Measurements from ENCODE around the gene RBM5.
A peak's percentile ranks its signal among the peaks of the same experiment; 100 is the strongest.

Gene RBM5

GRCh38 chr3:50156549-50157493, 68.1 kb downstream of the RBM5 start:
- Histone ChIP-seq H3K4me3 (peak overlapping the region; percentile 48 to 76 (median 65)), H3K27ac (peak overlapping the region in 20 of 21 experiments; percentile 50 to 90 (median 80))

- peak overlapping the region in 6 of 7 experiments; percentile 48 to 76 (median 68) for H3K4me3 ChIP-seq
These were observed 69.3 kb downstream of the RBM5 start for GRCh38 chr3:50157827-50158529.

GRCh38 chr3:50158530-50159146, 69.9 kb downstream of the RBM5 start:
- H3K4me3 ChIP-seq: peak overlapping the region in 1 of 7 experiments; percentile 65

More at GRCh38 chr3:50157827-50158529, 69.3 kb downstream of the RBM5 start:
- peak overlapping the region in 18 of 21 experiments; percentile 58 to 90 (median 80) for H3K27ac ChIP-seq

DNA sequence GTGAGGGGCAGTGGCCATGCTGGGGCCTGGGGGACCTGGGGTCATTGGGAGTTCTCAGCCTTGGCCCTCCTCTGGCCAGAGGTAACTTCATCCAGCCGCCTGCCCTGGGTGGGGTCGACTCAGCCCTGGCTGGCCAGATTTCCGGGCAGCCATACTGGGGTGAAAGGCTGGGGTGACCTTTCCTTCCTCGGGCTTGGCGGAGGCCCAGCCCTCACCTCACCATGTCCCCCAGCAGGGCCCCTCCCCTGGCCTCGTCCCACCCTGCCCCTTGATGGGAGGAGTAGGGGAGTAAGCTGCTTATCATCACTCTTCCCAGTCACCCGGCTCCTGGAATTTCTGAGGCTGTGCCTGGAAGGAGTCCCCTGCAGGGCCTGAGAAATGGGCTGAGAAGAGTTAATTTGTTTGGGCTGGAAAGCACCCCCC, 71.9 kb downstream of the RBM5 start:
- H3K27ac ChIP-seq: peak overlapping the region in 17 of 21 experiments; percentile 25 to 85 (median 67)
- no peak overlapping the region for H3K4me3 ChIP-seq

More at GRCh38 chr3:50158530-50159146, 69.9 kb downstream of the RBM5 start:
- H3K27ac ChIP-seq: peak overlapping the region in 19 of 21 experiments; percentile 28 to 90 (median 80)

DNA sequence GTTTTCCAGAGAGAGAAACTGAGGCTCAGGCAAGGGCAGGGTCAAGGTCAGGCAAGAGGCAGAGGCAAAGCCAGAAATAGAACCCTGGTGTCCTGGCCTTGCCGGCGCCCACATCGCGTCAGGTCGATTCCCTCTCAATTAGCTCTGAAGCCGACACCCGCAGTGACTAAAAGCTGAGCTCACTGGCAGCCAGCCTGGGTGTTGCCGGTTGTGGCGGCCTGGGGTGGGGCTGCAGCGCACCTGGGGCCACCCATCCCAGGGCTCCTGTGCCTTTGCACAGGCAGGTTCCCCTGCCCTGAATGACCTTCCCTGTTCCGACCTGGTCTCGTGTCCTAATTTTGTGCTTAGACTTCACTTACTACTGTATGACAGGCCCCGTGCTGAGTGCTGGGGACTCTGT, 72.6 kb downstream of the RBM5 start:
- Histone ChIP-seq H3K4me3 (no peak overlapping the region), H3K27ac (peak overlapping the region in 19 of 21 experiments; percentile 25 to 85 (median 68))

- peak overlapping the region in 15 of 21 experiments; percentile 3 to 85 (median 72) for H3K27ac ChIP-seq
- no peak overlapping the region for H3K4me3 ChIP-seq
These were observed 73.5 kb downstream of the RBM5 start for GRCh38 chr3:50162034-50162883.

GRCh38 chr3:50163572-50164455, 75.1 kb downstream of the RBM5 start:
- Histone ChIP-seq H3K27ac (peak overlapping the region in 19 of 21 experiments; percentile 24 to 85 (median 72)), H3K4me3 (no peak overlapping the region)

- Histone ChIP-seq H3K4me3 (no peak overlapping the region), H3K27ac (peak overlapping the region in 18 of 21 experiments; percentile 3 to 85 (median 73))
These were observed 75.8 kb downstream of the RBM5 start for GRCh38 chr3:50164481-50164880.

DNA sequence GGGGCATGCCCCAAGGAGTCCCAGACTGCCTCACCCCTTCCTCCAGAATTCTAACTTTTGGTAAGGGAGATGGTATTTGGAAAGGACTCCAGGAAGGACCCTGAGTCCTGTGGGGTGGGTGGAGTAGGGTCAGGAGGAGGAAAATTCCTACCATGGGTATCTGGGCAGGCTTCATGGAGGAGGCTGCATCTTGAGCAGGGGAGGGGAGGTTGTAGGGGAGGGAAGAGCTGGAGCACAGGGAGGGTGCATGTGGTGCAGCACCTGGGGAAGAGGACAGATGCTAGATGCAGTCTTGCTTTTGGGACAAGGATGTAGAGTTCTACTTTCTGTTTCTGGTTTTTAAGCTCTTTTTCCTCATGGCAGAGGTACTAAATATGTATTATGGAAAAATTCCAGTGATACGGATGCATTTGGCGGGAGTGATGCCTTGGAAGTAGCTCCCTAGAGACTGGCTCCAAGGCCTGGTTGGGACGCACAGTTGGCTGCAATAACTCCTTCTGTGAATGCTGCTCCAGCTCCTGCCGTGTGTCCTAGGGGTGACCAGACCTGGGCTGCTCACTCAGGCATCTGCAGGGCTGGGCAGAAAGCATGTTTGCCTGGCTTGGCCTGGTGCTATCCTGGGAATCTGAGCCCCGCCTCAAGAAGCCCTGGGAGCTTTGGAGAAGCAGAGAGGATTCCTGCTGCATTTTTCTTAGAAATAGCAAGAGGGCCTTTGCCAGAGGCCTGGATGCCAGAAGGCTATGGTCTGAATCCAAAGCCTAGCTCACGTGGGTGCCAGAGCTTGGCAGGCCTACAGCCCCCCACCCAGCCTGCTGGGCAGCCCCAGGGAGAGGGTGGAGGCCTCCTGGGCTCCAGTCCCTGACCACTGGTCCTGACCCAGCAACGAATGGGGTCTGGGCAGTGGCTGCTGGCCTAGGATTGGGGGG, 76.5 kb downstream of the RBM5 start:
- Histone ChIP-seq H3K27ac (peak overlapping the region in 18 of 21 experiments; percentile 19 to 85 (median 76)), H3K4me3 (no peak overlapping the region)

DNA sequence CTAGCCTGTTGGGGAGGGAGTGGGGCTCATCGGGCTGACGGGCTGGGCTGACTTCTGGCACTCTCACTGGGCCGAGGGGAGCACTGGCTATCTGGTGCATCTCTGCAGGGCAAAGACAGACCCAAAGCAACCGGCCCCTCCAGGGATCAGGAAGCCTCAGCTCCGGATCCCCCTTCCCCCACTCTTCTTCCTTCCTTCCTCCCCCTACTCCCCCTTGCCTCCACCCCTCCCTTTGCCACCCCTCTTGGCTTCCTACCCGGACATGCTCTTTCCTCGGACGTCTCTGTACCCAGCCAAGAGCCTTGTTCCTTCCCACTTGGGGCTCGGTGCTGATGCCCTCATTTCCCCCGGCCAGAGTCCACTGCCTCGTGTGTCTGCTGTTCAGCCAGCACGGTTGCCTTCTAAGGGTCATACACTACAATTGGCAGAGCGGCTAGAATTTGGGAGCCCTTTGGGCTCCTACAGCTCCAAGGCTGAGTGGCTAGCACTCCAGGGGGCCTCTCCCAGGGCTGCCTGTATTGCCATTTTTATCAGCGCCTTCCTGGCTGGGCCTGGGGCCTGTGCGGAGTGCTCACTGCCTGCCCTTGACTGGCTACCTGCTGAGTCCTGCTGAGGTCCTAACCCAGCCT, 77.3 kb downstream of the RBM5 start:
- Histone ChIP-seq H3K4me3 (no peak overlapping the region), H3K27ac (peak overlapping the region in 19 of 21 experiments; percentile 10 to 85 (median 75))

- Histone ChIP-seq H3K4me3 (no peak overlapping the region), H3K27ac (peak overlapping the region in 20 of 21 experiments; percentile 2 to 85 (median 74))
These were observed 77.9 kb downstream of the RBM5 start for GRCh38 chr3:50166620-50167019.

DNA sequence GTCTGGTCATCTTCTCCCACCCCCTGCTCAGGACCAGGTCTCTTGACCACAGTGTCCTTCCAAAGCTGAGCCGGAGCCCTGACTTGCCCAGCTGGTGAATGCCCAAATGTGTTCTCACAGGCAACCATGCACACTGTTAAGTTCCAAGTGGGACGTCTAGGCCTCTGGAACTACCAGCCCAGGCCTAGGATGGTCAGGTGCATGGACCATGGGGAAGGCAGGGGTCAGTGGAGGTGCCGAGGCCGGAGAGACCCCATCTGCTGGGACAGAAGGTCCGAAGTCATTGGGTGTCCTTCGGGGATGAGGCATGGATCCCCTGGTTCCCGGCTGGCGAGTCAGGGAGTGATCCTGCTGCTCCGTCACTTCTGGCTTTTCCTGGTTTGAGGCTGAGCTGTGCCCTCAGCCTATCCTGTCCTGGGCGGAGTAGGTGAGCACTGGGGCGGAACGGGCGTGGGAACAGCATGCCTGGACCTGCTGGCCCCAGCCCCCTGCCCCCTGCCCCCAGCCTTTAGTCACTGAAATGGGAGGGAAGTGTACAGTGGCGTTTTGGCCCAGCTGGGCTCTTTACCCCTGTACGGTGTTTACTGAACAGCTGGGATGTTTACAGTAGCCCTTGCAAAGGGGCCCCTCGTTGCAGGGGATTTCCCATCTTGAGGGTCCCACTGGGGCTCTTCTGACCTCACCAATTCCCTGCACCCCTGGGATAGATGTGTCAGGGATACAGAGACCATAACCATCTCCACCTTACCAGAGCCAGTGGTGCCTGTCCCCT, 78.5 kb downstream of the RBM5 start:
- H3K27ac ChIP-seq: peak overlapping the region in 19 of 21 experiments; percentile 6 to 85 (median 75)
- H3K4me3 ChIP-seq: no peak overlapping the region

DNA sequence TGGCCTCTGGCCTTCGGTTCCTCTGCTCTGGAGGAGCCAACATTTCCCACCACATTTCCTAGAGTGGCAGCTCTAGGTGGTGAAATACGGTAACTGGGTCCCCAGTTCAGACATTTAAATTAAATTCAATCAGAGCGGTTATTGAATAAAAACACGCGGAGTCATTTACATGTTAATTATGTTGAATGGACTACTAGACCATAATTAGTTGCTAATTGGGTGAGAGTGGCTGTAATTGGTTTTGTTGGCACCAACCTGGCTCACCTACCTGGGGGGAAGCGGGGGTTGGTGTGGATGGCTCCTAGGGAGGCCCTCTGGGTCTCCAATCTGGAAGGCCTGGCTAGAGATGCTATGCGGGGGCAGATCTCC, 79.1 kb downstream of the RBM5 start:
- H3K27ac ChIP-seq: peak overlapping the region in 16 of 21 experiments; percentile 14 to 85 (median 62)
- H3K4me3 ChIP-seq: no peak overlapping the region

- Histone ChIP-seq H3K27ac (peak overlapping the region in 16 of 21 experiments; percentile 16 to 85 (median 62)), H3K4me3 (no peak overlapping the region)
These were observed 79.7 kb downstream of the RBM5 start for GRCh38 chr3:50168388-50168787.
